HG03378 (cell line): ENCODE measurements around the gene NEB.
"Not testable (repeated sequence)": the region's sequence is repeated elsewhere in the genome, so short reads cannot be mapped to it uniquely, and the experiment has no call there.

Experiments
- ATAC-seq: cut with Tn5 transposase; IDR thresholded peaks from one replicate; pipeline ENCODE4 v1.9.1; 2021; ENCODE audit warnings: mild to moderate bottlenecking, moderate library complexity; ENCODE audit not compliant: unreplicated experiment

The NEB gene

DNA sequence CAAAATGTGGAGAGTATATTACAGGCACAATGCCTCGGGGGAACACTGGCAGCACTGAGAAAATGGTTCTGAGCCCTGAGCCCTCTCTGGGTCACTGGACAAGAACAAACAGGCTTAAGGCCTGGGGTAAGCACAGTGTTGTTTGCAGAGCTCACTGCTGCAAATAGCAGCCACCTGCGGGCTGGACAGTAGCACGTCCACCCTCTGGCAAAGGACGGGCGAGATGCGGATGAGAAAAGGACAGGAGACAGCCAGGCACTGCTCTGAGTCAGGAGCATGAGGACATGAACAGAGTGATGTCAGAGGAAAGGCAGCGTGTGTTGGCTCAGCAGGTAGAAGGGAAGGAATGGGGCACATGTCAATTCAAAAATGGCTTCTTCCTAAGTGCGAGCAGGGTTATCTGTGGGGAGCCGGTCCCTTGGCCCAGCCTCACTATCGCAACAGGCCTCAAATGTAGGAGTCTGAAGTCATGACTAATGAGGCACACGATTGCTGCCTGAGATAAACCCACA, 25.9 kb upstream of the NEB start:
- ATAC-seq, result no peak

GRCh38 chr2:151758744-151759143, 24.5 kb upstream of the NEB start:
- ATAC-seq, result no peak

DNA sequence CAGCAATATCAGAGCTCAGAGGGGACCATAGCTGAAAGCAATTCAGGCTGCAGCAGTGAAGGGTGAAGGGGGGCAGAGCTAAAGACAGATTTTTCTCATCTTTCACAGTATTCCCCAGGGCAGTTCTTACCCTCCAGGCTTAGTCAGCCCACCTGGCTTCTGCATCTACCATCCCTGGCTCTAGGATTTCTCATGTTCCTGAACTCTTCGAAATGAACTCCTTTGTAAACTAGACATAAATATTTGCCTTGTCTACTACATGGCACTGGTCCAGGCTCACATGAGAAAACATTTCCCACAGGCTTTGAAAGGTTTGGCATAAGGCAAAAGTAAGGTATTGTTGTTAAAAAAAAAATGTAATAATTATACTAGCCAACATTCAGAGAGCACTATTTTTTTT, 23.6 kb upstream of the NEB start:
- no peak for ATAC-seq

GRCh38 chr2:151756820-151757219, 22.5 kb upstream of the NEB start:
- no peak for ATAC-seq

DNA sequence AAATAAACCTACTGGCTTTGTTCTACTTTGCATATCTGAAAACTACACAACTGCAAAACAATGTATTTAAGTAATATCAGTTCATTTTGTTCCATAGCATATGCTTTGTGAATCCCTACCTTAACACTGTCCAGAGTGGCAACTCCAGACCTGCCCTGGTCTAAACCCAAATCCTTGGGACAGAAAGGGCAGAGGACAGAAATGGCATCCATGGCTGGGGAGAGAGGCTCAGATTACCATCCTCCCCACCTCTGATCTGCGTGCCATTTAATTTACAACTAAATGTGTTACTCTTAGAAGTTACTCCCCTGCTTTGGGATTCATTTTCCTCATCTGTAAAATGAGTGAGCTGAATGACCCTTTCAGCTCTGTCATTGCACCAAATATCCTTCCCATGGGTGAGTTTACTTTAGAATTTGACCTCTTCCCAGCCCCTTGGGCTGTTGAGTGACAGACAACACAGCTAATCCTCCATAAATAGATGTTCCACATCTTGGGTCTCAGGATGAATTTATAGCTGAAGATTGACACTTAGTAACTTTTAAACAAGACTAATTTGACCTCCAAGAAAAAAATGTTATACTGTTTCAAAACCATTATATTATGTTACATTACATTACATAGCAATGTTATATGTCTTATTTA, 20.1 kb upstream of the NEB start:
- ATAC-seq, result no peak

- no peak for ATAC-seq
Measured at GRCh38 chr2:151753540-151753939, 19.3 kb upstream of the NEB start.

GRCh38 chr2:151745261-151745660, 11.0 kb upstream of the NEB start:
- not testable (repeated sequence) for ATAC-seq

- ATAC-seq, result peak; percentile 83
Measured at GRCh38 chr2:151730262-151730975, 3.9 kb downstream of the NEB start.

GRCh38 chr2:151729837-151730236, 4.4 kb downstream of the NEB start:
- peak; percentile 34 for ATAC-seq

DNA sequence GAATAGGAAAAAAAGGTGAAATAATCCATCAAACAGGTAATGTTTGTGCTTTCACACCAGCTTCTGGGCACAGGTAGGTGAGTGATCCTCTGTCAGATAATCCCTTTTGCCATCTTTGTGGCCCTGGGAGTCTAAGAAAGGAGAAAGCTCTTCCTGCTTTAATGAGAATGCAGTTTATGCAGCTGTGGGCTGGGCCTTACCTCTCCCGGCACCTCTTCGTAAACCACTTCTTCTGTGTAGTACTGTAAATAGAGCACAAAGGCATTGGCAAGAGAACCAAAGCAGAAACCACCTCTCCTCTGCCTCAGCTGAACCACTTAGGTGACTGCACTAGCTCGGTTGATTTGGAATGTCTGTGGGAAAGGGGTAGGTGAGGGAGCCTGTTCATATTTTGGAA, 4.9 kb downstream of the NEB start:
- ATAC-seq, result no peak

- ATAC-seq, result no peak
Measured at GRCh38 chr2:151728804-151729414, 5.4 kb downstream of the NEB start.

GRCh38 chr2:151727593-151728552, 6.4 kb downstream of the NEB start:
- no peak for ATAC-seq

DNA sequence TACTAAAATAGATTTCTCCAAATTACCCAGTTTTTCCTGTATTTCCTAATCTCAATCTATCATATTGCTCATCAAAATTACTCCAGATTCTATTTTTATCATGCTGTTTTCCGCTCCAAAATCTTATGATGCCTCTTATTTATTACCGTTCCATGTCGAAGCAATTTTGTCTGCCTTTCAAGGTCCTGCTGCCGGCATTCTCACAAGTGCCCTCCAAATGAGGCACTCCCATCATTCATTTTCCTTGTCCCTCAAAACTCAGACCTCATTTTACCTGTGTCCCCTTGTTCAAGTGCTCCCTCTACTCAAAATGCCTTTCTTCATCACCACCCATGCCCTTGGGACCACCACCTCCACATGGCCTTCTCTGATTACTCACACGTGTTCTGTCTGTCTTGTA, 13.1 kb downstream of the NEB start:
- ATAC-seq, result no peak

- ATAC-seq, result no peak
Measured at GRCh38 chr2:151720521-151720920, 13.8 kb downstream of the NEB start.

DNA sequence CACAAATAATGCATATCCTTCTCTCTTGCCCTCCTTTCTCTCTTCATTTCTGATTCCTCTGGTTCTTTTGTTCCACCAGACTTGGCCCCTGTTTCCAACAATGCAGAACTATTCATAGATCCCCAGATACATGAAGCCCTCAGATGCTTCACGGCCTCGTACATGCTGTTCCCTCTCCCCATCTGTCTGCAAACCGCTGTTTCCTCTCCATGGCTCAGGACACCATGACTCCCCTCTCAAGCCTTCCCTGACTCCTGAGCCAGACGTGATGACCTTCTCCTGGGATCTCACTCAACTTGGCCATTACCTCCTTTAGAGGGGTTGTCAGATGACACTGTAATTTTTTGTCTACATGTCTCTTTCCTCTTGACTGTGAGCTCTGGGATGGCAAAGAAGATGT, 15.5 kb downstream of the NEB start:
- ATAC-seq, result no peak

- ATAC-seq, result no peak
Measured at GRCh38 chr2:151718247-151718646, 16.0 kb downstream of the NEB start.

- no peak for ATAC-seq
Measured at GRCh38 chr2:151716721-151717120, 17.6 kb downstream of the NEB start.

DNA sequence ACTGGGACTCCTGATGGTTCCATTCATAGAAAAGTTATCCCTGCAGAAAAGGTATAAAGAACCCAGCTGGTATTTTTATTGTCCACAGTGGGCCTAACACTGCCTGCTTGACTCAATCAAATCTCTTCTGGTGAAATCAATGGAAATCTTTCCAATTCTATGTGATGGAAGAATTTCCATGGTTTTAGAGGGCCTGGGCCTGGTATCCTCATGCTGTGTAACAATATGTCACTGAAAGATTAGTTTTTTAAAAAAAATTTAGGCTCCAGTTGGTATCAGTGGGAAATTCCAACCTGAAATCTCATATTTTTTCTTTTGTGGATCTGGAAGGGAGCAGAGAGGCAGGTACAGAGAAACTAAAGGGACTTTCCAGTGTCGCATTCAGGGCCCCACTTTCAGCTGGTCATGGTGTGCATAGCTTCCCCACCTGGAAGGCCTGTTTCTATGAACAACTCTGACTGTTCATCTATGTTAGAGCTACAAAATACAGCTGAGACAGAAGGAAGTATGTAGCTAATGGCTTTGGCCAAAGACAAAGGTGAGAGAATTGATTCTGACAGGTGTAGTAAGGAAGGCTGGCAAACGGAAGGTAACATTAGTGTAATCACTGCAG, 20.9 kb downstream of the NEB start:
- ATAC-seq, result no peak

- no peak for ATAC-seq
Measured at GRCh38 chr2:151711025-151711424, 23.3 kb downstream of the NEB start.

DNA sequence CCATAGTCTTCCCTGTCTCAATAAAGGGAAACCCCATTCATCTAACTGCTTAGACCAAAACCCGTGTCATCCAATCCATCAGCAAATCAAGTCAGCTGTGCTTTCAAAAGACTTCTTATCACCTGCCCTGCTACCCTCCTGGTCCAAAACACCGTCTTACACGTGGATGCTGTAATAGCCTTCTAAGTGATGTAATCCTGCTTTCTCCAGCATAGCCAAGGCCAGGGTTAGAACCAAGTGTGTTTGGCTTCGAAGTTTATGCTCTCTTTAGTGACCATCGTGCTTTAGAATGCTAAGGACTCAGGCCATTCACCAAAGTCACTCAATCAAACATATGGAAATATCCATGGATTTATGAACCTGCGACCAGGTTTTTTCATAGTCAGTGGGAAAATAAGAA, 25.5 kb downstream of the NEB start:
- ATAC-seq, result no peak

DNA sequence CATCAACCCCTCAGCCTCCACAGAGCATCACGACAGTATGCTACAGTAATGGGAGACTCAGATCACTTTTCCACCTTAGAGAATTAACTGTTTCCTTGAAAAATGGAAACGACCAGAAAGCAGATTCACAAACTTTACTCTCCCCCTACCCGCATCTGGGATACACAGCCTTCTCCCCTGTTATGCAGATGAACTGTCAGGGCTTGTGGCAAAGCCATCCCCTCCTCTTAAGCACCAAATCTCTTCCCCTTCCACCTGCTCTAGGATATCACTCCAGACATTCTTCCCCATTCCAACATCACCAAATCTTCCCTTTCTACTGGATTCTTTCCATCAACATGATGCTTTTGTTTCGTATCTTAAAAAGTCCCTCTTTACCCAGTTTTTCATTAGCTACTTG, 26.4 kb downstream of the NEB start:
- ATAC-seq, result no peak
